Measurements from ENCODE around the gene MCC.

DNA sequence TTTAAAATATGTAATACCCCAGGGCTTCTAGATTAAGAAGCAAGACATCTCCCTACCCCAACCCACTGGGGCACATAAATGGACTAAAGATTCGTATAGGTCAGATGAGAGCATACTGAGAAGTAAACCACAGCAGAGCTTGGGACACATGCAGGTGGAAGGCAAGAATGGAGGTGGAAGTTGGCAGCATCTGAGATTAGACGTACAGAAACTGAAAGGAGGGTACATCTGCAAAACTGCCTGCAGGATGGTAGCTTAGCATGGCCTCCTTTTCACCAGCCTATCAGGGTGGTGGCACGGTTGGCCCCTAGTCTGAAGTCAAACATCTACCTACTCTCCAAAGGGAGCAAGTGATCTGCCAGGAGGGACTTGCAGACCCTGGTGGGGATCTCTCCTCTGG, 235.2 kb downstream of the MCC start:
- TF ChIP-seq POLR2A (IDR thresholded peaks at IDR 0.05) (no peak), CTCF (IDR thresholded peaks at IDR 0.05) (no peak)

Data from upper lobe of left lung (tissue), 4 donors.